ENCODE data around the gene NGRN.
A peak's percentile ranks its signal among the peaks of the same experiment; 100 is the strongest.

DNA sequence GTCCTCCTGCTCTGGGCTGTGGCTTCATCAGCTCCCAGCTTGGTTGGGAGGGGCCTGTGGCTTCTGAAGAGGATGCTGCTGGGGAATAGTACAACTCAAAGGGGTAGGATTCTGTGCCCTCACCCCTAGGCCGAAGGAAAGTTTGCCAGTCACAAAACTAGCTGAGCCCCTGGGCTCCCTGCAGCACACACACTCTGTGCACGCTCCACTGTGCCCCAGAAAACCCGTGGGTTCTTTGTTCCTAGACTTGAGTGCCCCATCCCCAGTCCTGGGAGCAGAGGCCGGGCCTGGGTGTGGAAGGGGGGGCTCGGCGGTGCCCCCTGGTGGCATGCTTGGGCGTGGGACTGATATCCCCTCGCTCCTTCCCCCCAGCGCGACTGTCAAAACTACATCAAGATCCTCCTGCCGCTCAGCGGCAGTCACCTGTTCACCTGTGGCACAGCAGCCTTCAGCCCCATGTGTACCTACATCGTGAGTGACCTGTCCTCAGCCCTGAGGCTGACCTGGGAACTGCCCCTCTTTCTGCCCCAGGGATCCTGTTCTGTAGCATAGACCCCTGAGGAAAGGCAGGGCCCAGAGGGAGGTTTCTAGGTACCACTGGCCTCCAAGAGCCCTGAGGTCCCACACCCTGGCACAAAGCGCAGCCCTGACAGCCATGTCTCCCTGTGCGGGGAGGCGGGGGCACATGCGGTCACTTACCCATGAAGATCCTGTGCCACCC lies 45.9 kb upstream of the NGRN start:
- TF ChIP-seq POLR2AphosphoS5 (IDR thresholded peaks at IDR 0.05) (no peak), POLR2A (IDR thresholded peaks at IDR 0.05) (no peak), EP300 (IDR thresholded peaks at IDR 0.05) (no peak)
- TF ChIP-seq, protein P1, sequence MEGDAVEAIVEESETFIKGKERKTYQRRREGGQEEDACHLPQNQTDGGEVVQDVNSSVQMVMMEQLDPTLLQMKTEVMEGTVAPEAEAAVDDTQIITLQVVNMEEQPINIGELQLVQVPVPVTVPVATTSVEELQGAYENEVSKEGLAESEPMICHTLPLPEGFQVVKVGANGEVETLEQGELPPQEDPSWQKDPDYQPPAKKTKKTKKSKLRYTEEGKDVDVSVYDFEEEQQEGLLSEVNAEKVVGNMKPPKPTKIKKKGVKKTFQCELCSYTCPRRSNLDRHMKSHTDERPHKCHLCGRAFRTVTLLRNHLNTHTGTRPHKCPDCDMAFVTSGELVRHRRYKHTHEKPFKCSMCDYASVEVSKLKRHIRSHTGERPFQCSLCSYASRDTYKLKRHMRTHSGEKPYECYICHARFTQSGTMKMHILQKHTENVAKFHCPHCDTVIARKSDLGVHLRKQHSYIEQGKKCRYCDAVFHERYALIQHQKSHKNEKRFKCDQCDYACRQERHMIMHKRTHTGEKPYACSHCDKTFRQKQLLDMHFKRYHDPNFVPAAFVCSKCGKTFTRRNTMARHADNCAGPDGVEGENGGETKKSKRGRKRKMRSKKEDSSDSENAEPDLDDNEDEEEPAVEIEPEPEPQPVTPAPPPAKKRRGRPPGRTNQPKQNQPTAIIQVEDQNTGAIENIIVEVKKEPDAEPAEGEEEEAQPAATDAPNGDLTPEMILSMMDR (IDR thresholded peaks at IDR 0.05), result peak; percentile 5 to 50
